Omental fat pad (tissue), 4 donors: ENCODE measurements around the gene CRACR2B. TPM values are rescaled to one million over a fixed set of nuclear protein-coding genes. Genes with fewer than 3 reads are reported as not detected.

Source experiments
- ATAC-seq: fragments of 150-250 bp; one replicate; pipeline ENCODE4 v1.9.1; 2016; ENCODE audit warnings: mild to moderate bottlenecking, moderate library complexity; ENCODE audit not compliant: low FRiP score
- DNase-seq: peaks from one replicate; pipeline ENCODE4 v3.0.0-alpha.2; 2019; ENCODE audit warnings: low spot score
- CTCF ChIP-seq, 3 donors: fragments of 450-650 bp; IDR thresholded peaks; one replicate each; pipeline ENCODE4 v1.5.1; 2016 to 2017; ENCODE audit warnings: antibody characterized with exemption in 3 of 3, mild to moderate bottlenecking in 3 of 3, moderate library complexity in 2 of 3
- total RNA-seq, 4 donors: library from RNA; depleted of rRNA; stranded (reverse); fragments of >200 nt; gene quantifications; one replicate each; pipeline ENCODE4 v1.1.0, GENCODE V29; 2016

The CRACR2B gene
- total RNA-seq, 4 donors from 2014 or later = 6.3 to 39.7 (median 6.9) TPM

- no peak for DNase-seq
- no peak for ATAC-seq
- TF ChIP-seq CTCF (IDR thresholded peaks at IDR 0.05) = no peak
Measured at GRCh38 chr11:808427-809286, 19.1 kb upstream of the CRACR2B start.

GRCh38 chr11:809287-810039, 18.3 kb upstream of the CRACR2B start, which contains the start of gene RPLP2:
RPLP2 (plus strand) TSS chr11:809967; CDS start chr11:810235, 268 bp downstream.
- no peak for TF ChIP-seq CTCF (IDR thresholded peaks at IDR 0.05)
- peak; percentile 87 for DNase-seq
- peak; percentile 92 for ATAC-seq

GRCh38 chr11:810040-810567, 17.6 kb upstream of the CRACR2B start:
- DNase-seq (no peak), ATAC-seq (no peak)

GRCh38 chr11:811446-812245, 16.1 kb upstream of the CRACR2B start:
- DNase-seq (no peak), ATAC-seq (no peak)
- no peak for TF ChIP-seq CTCF (IDR thresholded peaks at IDR 0.05)

More at GRCh38 chr11:810040-810567, 17.6 kb upstream of the CRACR2B start:
- TF ChIP-seq CTCF (IDR thresholded peaks at IDR 0.05) = no peak

GRCh38 chr11:812390-812789, 15.3 kb upstream of the CRACR2B start:
- TF ChIP-seq CTCF (IDR thresholded peaks at IDR 0.05) = no peak
- DNase-seq (no peak), ATAC-seq (no peak)

GRCh38 chr11:813072-813455, 14.7 kb upstream of the CRACR2B start:
- no peak for TF ChIP-seq CTCF (IDR thresholded peaks at IDR 0.05)
- ATAC-seq (no peak), DNase-seq (no peak)
